Endothelial cell of umbilical vein (primary cell): Measurements from ENCODE around the gene CHADL. TPM values are rescaled to one million over a fixed set of nuclear protein-coding genes. Genes with fewer than 3 reads are reported as not detected.

ENCODE experiments used
- BruUV-seq: library from RNA; stranded (reverse); fragments of 400-500 nt; replicated peaks from 2 replicates; lab custom pipeline; 2021; lab: Mats Ljungman, UMichigan
- CTCF ChIA-PET: fragments of 300-600, 350-600 bp; sonication (Branson Sonifier 250); formaldehyde crosslinking; loops from one replicate; lab custom pipeline; 2021; ENCODE audit warnings: antibody characterized with exemption, inconsistent platforms; lab: Charles Lee
- POLR2A ChIA-PET: fragments of 300-600, 350-600 bp; sonication (Branson Sonifier 250); formaldehyde crosslinking; loops from one replicate; lab custom pipeline; 2021; ENCODE audit warnings: antibody characterized with exemption, inconsistent platforms; lab: Charles Lee
- DNase-seq: peaks from one replicate; pipeline ENCODE4 v3.0.0-alpha.2; 2011; ENCODE audit warnings: low read depth, low spot score
- FAIRE-seq: peaks from 2 replicates; lab custom pipeline; 2011; peaks lifted over from hg19 to GRCh38; lab: Jason Lieb, UNC
- H2AFZ ChIP-seq: 2 replicates; pipeline ENCODE4 v1.6.0; 2012; ENCODE audit warnings: low read depth, low read length, control low read depth, inconsistent platforms
- H3K27ac ChIP-seq: 2 replicates; pipeline ENCODE4 v1.5.1; 2011; ENCODE audit warnings: low read depth, mild to moderate bottlenecking, control low read depth, low read length, moderate library complexity; ENCODE audit not compliant: insufficient read depth
- H3K27me3 ChIP-seq, 2 experiments: 2 replicates each; pipeline versions ENCODE4 v1.6.0 to v1.6.1; 2011; ENCODE audit warnings: low read length in 2 of 2, mixed read lengths in 1 of 2; ENCODE audit not compliant: control insufficient read depth in 2 of 2, insufficient read depth in 2 of 2
- H3K36me3 ChIP-seq, 2 experiments: 2 replicates in 1 of 2; 3 replicates in 1 of 2; pipeline ENCODE4 v1.5.1; 2011; ENCODE audit warnings: low read length in 2 of 2, mild to moderate bottlenecking in 1 of 2, moderate library complexity in 1 of 2; ENCODE audit not compliant: control insufficient read depth in 2 of 2, insufficient read depth in 2 of 2; ENCODE audit errors: extremely low read depth in 1 of 2
- H3K4me1 ChIP-seq: 3 replicates; pipeline ENCODE4 v1.5.1; 2011; ENCODE audit warnings: mild to moderate bottlenecking, low read length; ENCODE audit not compliant: control insufficient read depth, insufficient read depth; ENCODE audit errors: extremely low read depth
- H3K4me2 ChIP-seq: 2 replicates; pipeline ENCODE4 v1.6.1; 2011; ENCODE audit warnings: low read length, control low read depth, mixed read lengths; ENCODE audit not compliant: insufficient read depth
- H3K4me3 ChIP-seq, 3 experiments: fragments of 200-600 bp in 1 of 3; sonication (generic), shearing (Covaris generic) in 1 of 3; replicated peaks in 1 of 3; 2 replicates each; pipeline ENCODE4 v1.5.1; 2011 to 2016; ENCODE audit warnings: control low read depth in 3 of 3, low read length in 3 of 3, mild to moderate bottlenecking in 2 of 3, inconsistent platforms in 1 of 3, low read depth in 1 of 3, moderate library complexity in 1 of 3; ENCODE audit not compliant: insufficient read depth in 1 of 3
- H3K79me2 ChIP-seq: 2 replicates; pipeline ENCODE4 v1.6.0; 2012; ENCODE audit warnings: low read length, inconsistent platforms; ENCODE audit not compliant: control insufficient read depth, insufficient read depth
- H3K9ac ChIP-seq: replicated peaks from 2 replicates; pipeline ENCODE3; 2011; ENCODE audit warnings: low read length, control low read depth; ENCODE audit not compliant: insufficient read depth; ENCODE audit errors: extremely low read depth
- H3K9me1 ChIP-seq: replicated peaks from 3 replicates; pipeline ENCODE4 v1.6.0; 2011; ENCODE audit warnings: mild to moderate bottlenecking, low read length; ENCODE audit not compliant: control insufficient read depth, insufficient read depth; ENCODE audit errors: extremely low read depth
- H3K9me3 ChIP-seq: replicated peaks from 2 replicates; pipeline ENCODE4 v1.5.1; 2012; ENCODE audit warnings: low read length, inconsistent platforms; ENCODE audit not compliant: control insufficient read depth, insufficient read depth
- H4K20me1 ChIP-seq: replicated peaks from 2 replicates; pipeline ENCODE3; 2011; ENCODE audit warnings: mild to moderate bottlenecking, low read length; ENCODE audit not compliant: control insufficient read depth, insufficient read depth; ENCODE audit errors: extremely low read depth
- EZH2 ChIP-seq: IDR thresholded peaks from 2 replicates; pipeline ENCODE4 v1.6.1; 2012; ENCODE audit warnings: borderline replicate concordance, low read depth, mild to moderate bottlenecking, moderate library complexity, low read length, inconsistent platforms; ENCODE audit not compliant: severe bottlenecking
- FOS ChIP-seq: IDR thresholded peaks from 2 replicates; pipeline ENCODE4 v1.6.1; 2011; ENCODE audit warnings: mild to moderate bottlenecking, low read length, moderate library complexity, borderline replicate concordance; ENCODE audit not compliant: insufficient read depth
- GATA2 ChIP-seq: IDR thresholded peaks from 2 replicates; pipeline ENCODE4 v1.7.0; 2011; ENCODE audit warnings: low read depth, mild to moderate bottlenecking, moderate library complexity, mixed read lengths, low read length; ENCODE audit not compliant: insufficient read length, insufficient read depth
- JUN ChIP-seq: IDR thresholded peaks from 2 replicates; pipeline ENCODE4 v1.6.1; 2011; ENCODE audit warnings: borderline replicate concordance, low read depth; ENCODE audit not compliant: insufficient read length, insufficient read depth
- MYC ChIP-seq: IDR thresholded peaks from one replicate; pipeline ENCODE4 v1.6.1; 2011; ENCODE audit warnings: mild to moderate bottlenecking, low read depth, low read length
- POLR2A ChIP-seq: IDR thresholded peaks from 2 replicates; pipeline ENCODE4 v1.6.1; 2012; ENCODE audit warnings: low read depth, mild to moderate bottlenecking, control low read depth, low read length
- POLR2AphosphoS5 ChIP-seq: IDR thresholded peaks from 2 replicates; pipeline ENCODE4 v1.6.1; 2012; ENCODE audit warnings: low read depth, mild to moderate bottlenecking, control low read depth, low read length, moderate library complexity; ENCODE audit not compliant: insufficient read depth
- dilution Hi-C: fragments of 300-500 bp; cut with MboI; formaldehyde crosslinking; loops from one replicate; pipeline ENCODE4 v1.15.0; 2019; ENCODE audit warnings: low sequenced_read_pairs; ENCODE audit not compliant: extremely low pct_ligation_motif_present
- intact Hi-C: fragments of 100-400 bp; cut with micrococcal nuclease; formaldehyde crosslinking; loops from one replicate; pipeline ENCODE4 v1.10.0; 2022
- polyA plus RNA-seq, 4 experiments: library from polyadenylated mRNA; depleted of rRNA in 3 of 4; stranded (reverse) in 3 of 4; unstranded in 1 of 4; fragments of >200 nt; gene quantifications; 2 replicates each; pipeline versions ENCODE4 v1.2.1 to v1.2.3, GENCODE V29; 2011 to 2012; ENCODE audit warnings: missing spikeins in 1 of 4
- total RNA-seq: library from RNA; stranded (reverse); gene quantifications from 2 replicates; pipeline ENCODE4 v1.2.3, GENCODE V29; 2021
- TF ChIP-seq, protein P1 (sequence below): IDR thresholded peaks from 2 replicates; pipeline ENCODE4 v1.6.1; 2011; ENCODE audit not compliant: insufficient read depth, insufficient read length
- TF ChIP-seq, protein P2 (sequence below), 2 donors: IDR thresholded peaks; 1 replicate in 1 of 2; 2 replicates in 1 of 2; pipeline ENCODE4 v1.5.1; 2011; ENCODE audit warnings: low read length in 2 of 2, mild to moderate bottlenecking in 2 of 2, moderate library complexity in 2 of 2, control low read depth in 1 of 2, inconsistent platforms in 1 of 2, low read depth in 1 of 2; ENCODE audit not compliant: insufficient read depth in 1 of 2; ENCODE audit errors: extremely low read depth in 1 of 2

Gene CHADL
- total and polyA plus RNA-seq, 2 donors (not counting 3 experiments of a cell fraction or from before 2014, with no cell fraction given): 0.69 to 1.1 TPM

DNA sequence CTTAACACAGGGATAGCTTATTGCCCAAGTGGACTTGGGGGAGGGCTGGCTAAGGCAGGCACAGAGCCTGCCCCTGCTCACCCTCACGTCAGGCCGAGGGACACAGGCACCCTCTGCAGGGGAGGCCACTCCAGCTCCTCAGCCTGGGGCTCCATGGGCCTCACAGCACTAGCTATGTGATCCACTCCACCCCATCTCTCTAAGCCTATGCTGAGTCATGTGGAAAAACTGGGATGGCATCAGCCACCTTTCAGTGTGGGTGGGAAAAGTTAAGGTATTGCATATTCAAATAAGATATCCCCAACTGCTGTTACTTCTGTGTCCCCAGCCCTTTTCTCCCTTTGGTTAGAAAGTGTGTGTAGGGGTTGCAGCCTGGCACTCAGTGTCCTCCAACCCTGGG, 23.0 kb upstream of the CHADL start:
- no peak overlapping the region for H3K4me2 ChIP-seq
- H3K27me3 ChIP-seq: no peaks in the 10 kb centered on the region
- H3K9ac ChIP-seq: no peak overlapping the region
- intact Hi-C loops (no loop called here), dilution Hi-C loops (no loop called here)
- ChIA-PET CTCF (no interaction called here), POLR2A (no interaction called here)
- H3K4me3 ChIP-seq: no peak overlapping the region
- H3K79me2 ChIP-seq: peaks cover 17% of the 10 kb centered on the region
- no peak overlapping the region for H3K27ac ChIP-seq
- no TSS peak for BruUV-seq
- H3K9me1 ChIP-seq: no peaks in the 10 kb centered on the region
- FAIRE-seq (no peak), DNase-seq (no peak)
- TF ChIP-seq MYC (no peak), EZH2 (no peak)
- TF ChIP-seq, protein P1, sequence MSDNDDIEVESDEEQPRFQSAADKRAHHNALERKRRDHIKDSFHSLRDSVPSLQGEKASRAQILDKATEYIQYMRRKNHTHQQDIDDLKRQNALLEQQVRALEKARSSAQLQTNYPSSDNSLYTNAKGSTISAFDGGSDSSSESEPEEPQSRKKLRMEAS: no peak
- no peak overlapping the region for H2AFZ ChIP-seq
- H3K36me3 ChIP-seq: peaks cover 25 to 60% of the 10 kb centered on the region in 2 experiments
- no peaks in the 10 kb centered on the region for H4K20me1 ChIP-seq
- H3K4me1 ChIP-seq: no peaks in the 10 kb centered on the region
- no peaks in the 10 kb centered on the region for H3K9me3 ChIP-seq

DNA sequence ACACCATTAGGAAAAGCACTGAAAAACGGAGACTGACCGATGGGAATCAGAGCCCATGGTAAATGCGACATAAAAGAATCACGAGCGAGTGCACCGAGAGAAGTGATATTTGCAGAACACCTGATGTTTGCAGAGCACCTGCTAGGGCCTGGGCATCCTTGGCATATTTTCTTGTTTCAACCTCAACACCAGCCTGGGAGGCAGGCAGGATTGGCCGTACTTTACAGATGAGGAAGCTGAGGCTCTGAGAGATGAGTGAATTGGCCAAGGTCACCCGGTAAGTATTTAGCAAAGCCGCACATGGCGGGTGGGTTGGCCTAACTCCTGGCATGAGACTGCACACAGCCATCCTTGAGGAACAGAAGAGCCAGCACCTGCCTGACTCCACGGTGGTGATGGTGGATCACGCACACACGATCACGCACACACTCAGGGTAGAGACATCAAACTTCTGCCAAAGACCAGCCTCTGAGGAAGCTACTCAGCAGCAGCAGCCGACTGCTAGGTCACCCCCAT, 21.6 kb upstream of the CHADL start:
- TF ChIP-seq MYC (no peak), GATA2 (no peak), FOS (no peak), POLR2AphosphoS5 (no peak), JUN (no peak), POLR2A (no peak), EZH2 (no peak)
- TF ChIP-seq, protein P1: no peak
- TF ChIP-seq, protein P2, sequence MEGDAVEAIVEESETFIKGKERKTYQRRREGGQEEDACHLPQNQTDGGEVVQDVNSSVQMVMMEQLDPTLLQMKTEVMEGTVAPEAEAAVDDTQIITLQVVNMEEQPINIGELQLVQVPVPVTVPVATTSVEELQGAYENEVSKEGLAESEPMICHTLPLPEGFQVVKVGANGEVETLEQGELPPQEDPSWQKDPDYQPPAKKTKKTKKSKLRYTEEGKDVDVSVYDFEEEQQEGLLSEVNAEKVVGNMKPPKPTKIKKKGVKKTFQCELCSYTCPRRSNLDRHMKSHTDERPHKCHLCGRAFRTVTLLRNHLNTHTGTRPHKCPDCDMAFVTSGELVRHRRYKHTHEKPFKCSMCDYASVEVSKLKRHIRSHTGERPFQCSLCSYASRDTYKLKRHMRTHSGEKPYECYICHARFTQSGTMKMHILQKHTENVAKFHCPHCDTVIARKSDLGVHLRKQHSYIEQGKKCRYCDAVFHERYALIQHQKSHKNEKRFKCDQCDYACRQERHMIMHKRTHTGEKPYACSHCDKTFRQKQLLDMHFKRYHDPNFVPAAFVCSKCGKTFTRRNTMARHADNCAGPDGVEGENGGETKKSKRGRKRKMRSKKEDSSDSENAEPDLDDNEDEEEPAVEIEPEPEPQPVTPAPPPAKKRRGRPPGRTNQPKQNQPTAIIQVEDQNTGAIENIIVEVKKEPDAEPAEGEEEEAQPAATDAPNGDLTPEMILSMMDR (IDR thresholded peaks at IDR 0.05; ENCODE audit: extremely low read depth in 1 of 2, insufficient read depth in 1 of 2, low read depth in 1 of 2, low read length in 2 of 2): no peak
- H2AFZ ChIP-seq: no peak overlapping the region
- intact Hi-C loops: no loop called here
- H3K4me1 ChIP-seq: peaks cover 1% of the 10 kb centered on the region
- ChIA-PET CTCF (interaction anchor here (0.8 to 1.5 kb wide), 4 partner anchors 11 to 340 kb away, joined by 3 to 4 read pairs (median 3); partner anchors contain the start of gene ZC3H7B), POLR2A (no interaction called here)
- no peak overlapping the region for H3K4me3 ChIP-seq
- no peak overlapping the region for H3K4me2 ChIP-seq
- H3K79me2 ChIP-seq: peaks cover 13% of the 10 kb centered on the region
- H3K9me3 ChIP-seq: no peaks in the 10 kb centered on the region
- no peak for FAIRE-seq
- H3K27me3 ChIP-seq: no peaks in the 10 kb centered on the region
- H4K20me1 ChIP-seq: no peaks in the 10 kb centered on the region
- dilution Hi-C loops: no loop called here
- H3K36me3 ChIP-seq: peaks cover 23 to 54% of the 10 kb centered on the region in 2 experiments
- no peaks in the 10 kb centered on the region for H3K9me1 ChIP-seq
- no peak for DNase-seq
- H3K9ac ChIP-seq: no peak overlapping the region
- BruUV-seq: no TSS peak
- H3K27ac ChIP-seq: no peak overlapping the region
